ENCODE measurements around the gene MRPL19.

DNA sequence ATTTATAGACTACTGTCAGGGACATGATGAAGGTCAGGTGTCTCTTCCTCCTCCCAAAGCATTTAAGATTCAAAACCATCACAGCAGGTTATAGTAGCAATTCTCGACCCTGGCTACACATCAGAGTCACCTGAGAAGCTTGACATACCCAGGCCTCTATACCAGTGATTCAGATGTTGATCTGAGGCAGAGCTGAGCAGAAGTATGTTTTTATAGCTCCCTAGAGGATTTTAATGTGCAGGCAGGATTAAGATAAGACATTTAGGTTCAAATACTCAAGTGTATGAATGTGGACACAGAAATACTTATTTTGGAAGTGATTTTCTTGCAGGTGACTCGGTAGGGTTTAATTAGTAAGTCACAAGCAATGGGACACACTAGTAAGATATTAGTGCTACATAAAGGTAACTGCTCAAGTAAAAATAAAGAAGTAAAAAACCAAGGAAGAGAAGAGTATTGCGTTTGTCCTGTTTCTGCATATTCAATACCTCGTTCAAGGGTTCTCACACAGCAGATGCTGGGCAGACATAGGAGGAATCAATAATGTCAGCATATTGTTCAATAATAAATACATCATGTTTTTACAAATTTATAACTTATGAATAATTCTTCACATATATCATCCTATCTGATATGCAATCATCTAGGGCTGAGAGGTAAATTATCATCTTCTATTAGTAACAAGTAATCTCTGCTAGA, 57.2 kb downstream of the MRPL19 start:
- TF ChIP-seq, protein P1, sequence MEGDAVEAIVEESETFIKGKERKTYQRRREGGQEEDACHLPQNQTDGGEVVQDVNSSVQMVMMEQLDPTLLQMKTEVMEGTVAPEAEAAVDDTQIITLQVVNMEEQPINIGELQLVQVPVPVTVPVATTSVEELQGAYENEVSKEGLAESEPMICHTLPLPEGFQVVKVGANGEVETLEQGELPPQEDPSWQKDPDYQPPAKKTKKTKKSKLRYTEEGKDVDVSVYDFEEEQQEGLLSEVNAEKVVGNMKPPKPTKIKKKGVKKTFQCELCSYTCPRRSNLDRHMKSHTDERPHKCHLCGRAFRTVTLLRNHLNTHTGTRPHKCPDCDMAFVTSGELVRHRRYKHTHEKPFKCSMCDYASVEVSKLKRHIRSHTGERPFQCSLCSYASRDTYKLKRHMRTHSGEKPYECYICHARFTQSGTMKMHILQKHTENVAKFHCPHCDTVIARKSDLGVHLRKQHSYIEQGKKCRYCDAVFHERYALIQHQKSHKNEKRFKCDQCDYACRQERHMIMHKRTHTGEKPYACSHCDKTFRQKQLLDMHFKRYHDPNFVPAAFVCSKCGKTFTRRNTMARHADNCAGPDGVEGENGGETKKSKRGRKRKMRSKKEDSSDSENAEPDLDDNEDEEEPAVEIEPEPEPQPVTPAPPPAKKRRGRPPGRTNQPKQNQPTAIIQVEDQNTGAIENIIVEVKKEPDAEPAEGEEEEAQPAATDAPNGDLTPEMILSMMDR (conservative IDR thresholded peaks at IDR 0.05; ENCODE audit: low read depth, low read length): no peak
- TF ChIP-seq EZH2 (IDR thresholded peaks at IDR 0.05; ENCODE audit: low read length, unreplicated experiment): no peak
- no peak for TF ChIP-seq EZH2phosphoT487 (IDR thresholded peaks at IDR 0.05; ENCODE audit: borderline replicate concordance, low read length)
